GM12878 (cell line): ENCODE measurements around the gene PPM1A. TPM values are rescaled to one million over a fixed set of nuclear protein-coding genes. Genes with fewer than 3 reads are reported as not detected.

Experiments
- ATAC-seq: fragments of 200-7000 bp; cut with Tn5 transposase; 3 replicates; pipeline ENCODE4 v1.9.1; 2020; ENCODE audit warnings: mild to moderate bottlenecking, moderate library complexity
- BruUV-seq: library from RNA; stranded (reverse); fragments of 400-500 nt; replicated peaks from 2 replicates; lab custom pipeline; 2021; lab: Mats Ljungman, UMichigan
- CTCF ChIA-PET: fragments of 300-600 bp; sonication (Branson Sonifier 250); formaldehyde crosslinking; extraction: SDS; loops from one replicate; lab custom pipeline; 2021; ENCODE audit warnings: inconsistent platforms; lab: Yijun Ruan, JAX
- POLR2A ChIA-PET: fragments of 350-600 bp; formaldehyde crosslinking; extraction: SDS; loops from one replicate; lab custom pipeline; 2021; ENCODE audit warnings: inconsistent platforms; lab: Charles Lee
- RAD21 ChIA-PET: fragments of 300-600 bp; sonication (Branson Sonifier 250); formaldehyde crosslinking; loops from one replicate; lab custom pipeline; 2023; ENCODE audit warnings: antibody characterized with exemption; ENCODE audit not compliant: unreplicated experiment; lab: Charles Lee
- SMC1A ChIA-PET: fragments of 300-600 bp; sonication (Branson Sonifier 250); formaldehyde crosslinking; loops from one replicate; lab custom pipeline; 2023; ENCODE audit not compliant: unreplicated experiment, uncharacterized antibody; lab: Charles Lee
- DNase-seq: peaks from one replicate; pipeline ENCODE4 v3.0.0-alpha.2; 2011; ENCODE audit warnings: low read depth, low spot score
- FAIRE-seq: peaks from 3 replicates; lab custom pipeline; 2011; peaks lifted over from hg19 to GRCh38; lab: Jason Lieb, UNC
- H2AFZ ChIP-seq: 2 replicates; pipeline ENCODE4 v1.6.0; 2011; ENCODE audit warnings: low read depth, low read length, control low read depth; ENCODE audit not compliant: control insufficient read depth
- H3K27ac ChIP-seq: 2 replicates; pipeline ENCODE4 v1.5.1; 2011; ENCODE audit warnings: control low read depth; ENCODE audit not compliant: control insufficient read depth, insufficient read depth
- H3K27me3 ChIP-seq, 2 experiments: replicated peaks in 1 of 2; 2 replicates each; pipeline versions ENCODE4 v1.6.0 to v1.6.1; 2011; ENCODE audit warnings: low read length in 1 of 2; ENCODE audit not compliant: control insufficient read depth in 2 of 2, insufficient read depth in 2 of 2
- H3K36me3 ChIP-seq, 2 experiments: 2 replicates each; pipeline ENCODE4 v1.5.1; 2011; ENCODE audit warnings: low read length in 1 of 2; ENCODE audit not compliant: control insufficient read depth in 2 of 2, insufficient read depth in 2 of 2
- H3K4me1 ChIP-seq: 2 replicates; pipeline ENCODE4 v1.6.1; 2011; ENCODE audit warnings: mild to moderate bottlenecking, low read length, moderate library complexity, mixed read lengths; ENCODE audit not compliant: control insufficient read depth, insufficient read depth
- H3K4me2 ChIP-seq: 2 replicates; pipeline ENCODE4 v1.6.0; 2011; ENCODE audit warnings: control low read depth; ENCODE audit not compliant: control insufficient read depth, insufficient read depth
- H3K4me3 ChIP-seq: fragments of 200-600 bp; sonication (generic); 2 replicates; pipeline ENCODE4 v1.5.1; 2016
- H3K79me2 ChIP-seq: 2 replicates; pipeline ENCODE4 v1.6.0; 2011; ENCODE audit warnings: low read length; ENCODE audit not compliant: control insufficient read depth, insufficient read depth
- H3K9ac ChIP-seq: 2 replicates; pipeline ENCODE4 v1.8.0; 2011; ENCODE audit warnings: low read length, control low read depth, mixed read lengths; ENCODE audit not compliant: control insufficient read depth, insufficient read depth
- H3K9me3 ChIP-seq: replicated peaks from 3 replicates; pipeline ENCODE4 v1.5.1; 2011; ENCODE audit warnings: mild to moderate bottlenecking, low read length; ENCODE audit not compliant: control insufficient read depth, insufficient read depth
- H4K20me1 ChIP-seq: 2 replicates; pipeline ENCODE4 v1.6.0; 2011; ENCODE audit not compliant: control insufficient read depth, insufficient read depth
- BRCA1 ChIP-seq: IDR thresholded peaks from 2 replicates; pipeline ENCODE4 v1.6.1; 2011; ENCODE audit warnings: low read depth, low read length, improper control_type of control experiment
- CREM ChIP-seq: IDR thresholded peaks from 2 replicates; pipeline ENCODE4 v1.6.1; 2014; ENCODE audit warnings: antibody characterized with exemption, low read depth
- GATAD2B ChIP-seq: fragments of 450-650 bp; conservative IDR thresholded peaks from 2 replicates; pipeline ENCODE4 v1.6.1; 2017; ENCODE audit warnings: low read depth, mild to moderate bottlenecking, moderate library complexity
- MEF2B ChIP-seq: fragments of 450-650 bp; IDR thresholded peaks from 2 replicates; pipeline ENCODE4 v1.6.1; 2018; ENCODE audit warnings: mild to moderate bottlenecking, moderate library complexity; ENCODE audit not compliant: partially characterized antibody, poor library complexity, severe bottlenecking
- MTA3 ChIP-seq: IDR thresholded peaks from 2 replicates; pipeline ENCODE4 v1.6.1; 2012; ENCODE audit warnings: low read length, inconsistent platforms, borderline replicate concordance
- NR2F1 ChIP-seq: fragments of 450-650 bp; conservative IDR thresholded peaks from 2 replicates; pipeline ENCODE4 v1.6.1; 2017; ENCODE audit warnings: mild to moderate bottlenecking
- NRF1 ChIP-seq: conservative IDR thresholded peaks from 2 replicates; pipeline ENCODE4 v1.6.1; 2011; ENCODE audit warnings: mild to moderate bottlenecking, low read depth, low read length, improper control_type of control experiment
- RAD21 ChIP-seq: IDR thresholded peaks from 2 replicates; pipeline ENCODE4 v1.6.1; 2011; ENCODE audit warnings: mild to moderate bottlenecking, low read depth, low read length, moderate library complexity; ENCODE audit not compliant: insufficient read depth
- RB1 ChIP-seq: fragments of 450-650 bp; formaldehyde crosslinking; IDR thresholded peaks from 2 replicates; pipeline ENCODE4 v1.6.1; 2017; ENCODE audit warnings: mild to moderate bottlenecking, borderline replicate concordance
- SMAD1 ChIP-seq: fragments of 450-650 bp; IDR thresholded peaks from 2 replicates; pipeline ENCODE4 v1.6.1; 2018; ENCODE audit warnings: mild to moderate bottlenecking, low read depth; ENCODE audit not compliant: partially characterized antibody
- WGBS: methylation state at CpG from one replicate; pipeline ENCODE4 v1.1.6; 2016; ENCODE audit warnings: low lambda C conversion rate; ENCODE audit not compliant: insufficient replicate concordance, insufficient coverage; ENCODE audit errors: missing lambda C conversion rate; 5-methylcytosine and 5-hydroxymethylcytosine counted together
- in situ Hi-C: fragments of 300-500 bp; cut with MboI; formaldehyde crosslinking; loops from 9 replicates; pipeline ENCODE4 v1.14.3; 2018; ENCODE audit warnings: mixed read lengths
- intact Hi-C: fragments of 100-400 bp; cut with micrococcal nuclease; formaldehyde crosslinking; loops from one replicate; pipeline ENCODE4 v1.14.2; 2022; ENCODE audit not compliant: unreplicated experiment
- polyA plus RNA-seq, 11 experiments: library from polyadenylated mRNA; depleted of rRNA in 4 of 11; unstranded in 6 of 11; stranded (reverse) in 5 of 11; fragments of >200 nt; fragmentation: Nextera tagmentation in 4 of 11; fragmentation: Illumina TruSeq in 1 of 11; extraction: Ambion mirVana in 4 of 11; extraction: Trizol in 1 of 11; gene quantifications; 1 replicate in 1 of 11; 2 replicates in 10 of 11; pipeline versions ENCODE4 v1.2.1 to v1.2.3, GENCODE V29; 2011 to 2016; ENCODE audit warnings: inconsistent platforms in 2 of 11, missing spikeins in 2 of 11, low read depth in 1 of 11
- total RNA-seq, 4 experiments: library from RNA; depleted of rRNA in 3 of 4; stranded (reverse); fragments of >200 nt in 3 of 4; fragmentation: Illumina TruSeq in 1 of 4; extraction: Trizol in 1 of 4; gene quantifications; 2 replicates each; pipeline versions ENCODE4 v1.2.1 to v1.2.3, GENCODE V29; 2013 to 2021
- TF ChIP-seq, protein P1 (sequence below): IDR thresholded peaks from 2 replicates; pipeline ENCODE4 v1.6.1; 2011; ENCODE audit warnings: low read depth, mild to moderate bottlenecking, low read length, moderate library complexity, borderline replicate concordance; ENCODE audit errors: extremely low read depth
- TF ChIP-seq, protein P2 (sequence below): IDR thresholded peaks from 2 replicates; pipeline ENCODE4 v1.6.1; 2012; ENCODE audit warnings: low read length, inconsistent platforms
- TF ChIP-seq, protein P3 (sequence below): fragments of 450-650 bp; formaldehyde crosslinking; IDR thresholded peaks from 2 replicates; pipeline ENCODE4 v1.5.0; 2022; ENCODE audit warnings: mild to moderate bottlenecking, missing genetic modification characterization
- TF ChIP-seq, protein P4 (sequence below): fragments of 450-650 bp; IDR thresholded peaks from 2 replicates; pipeline ENCODE4 v1.6.1; 2017; ENCODE audit warnings: mild to moderate bottlenecking, moderate library complexity
- TF ChIP-seq, protein P5 (sequence below): fragments of 450-650 bp; IDR thresholded peaks from 2 replicates; pipeline ENCODE4 v1.6.1; 2016; ENCODE audit warnings: mild to moderate bottlenecking

The PPM1A gene
- total and polyA plus RNA-seq, 10 of the 15 experiments (the other 5 are each of a cell fraction or from before 2014, with no cell fraction given), result 16.8 to 124 (median 47.0) TPM

DNA sequence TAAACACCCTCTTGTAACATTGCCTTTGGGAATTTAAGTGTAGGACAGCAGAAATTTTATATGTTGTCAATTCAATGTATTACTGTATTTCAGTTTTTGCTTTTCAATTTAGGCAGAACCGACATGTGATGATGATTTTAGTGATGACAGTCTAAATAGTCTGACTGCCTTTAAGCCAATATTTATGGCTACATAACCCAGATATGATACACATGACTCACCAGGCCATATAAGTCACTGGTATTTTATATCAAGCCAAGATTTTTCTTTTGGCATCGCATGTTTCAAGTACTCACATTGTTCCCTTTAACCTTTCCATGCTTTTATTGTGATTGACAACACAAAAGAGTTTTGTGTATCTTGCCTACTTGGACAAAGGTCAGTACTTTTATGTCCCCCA, 13.6 kb upstream of the PPM1A start:
- Histone ChIP-seq H3K27ac (no peak overlapping the region), H3K27me3 (no peaks in the 10 kb centered on the region), H3K4me2 (no peak overlapping the region), H2AFZ (no peak overlapping the region), H3K9me3 (no peaks in the 10 kb centered on the region; the same call in none of the 3 replicates), H3K4me3 (no peak overlapping the region), H3K79me2 (no peaks in the 10 kb centered on the region), H3K36me3 (no peaks in the 10 kb centered on the region), H3K4me1 (no peaks in the 10 kb centered on the region), H3K9ac (no peak overlapping the region), H4K20me1 (no peaks in the 10 kb centered on the region)
- FAIRE-seq (no peak), ATAC-seq (no peak), DNase-seq (no peak)
- CTCF ChIA-PET, result no interaction called here
- POLR2A ChIA-PET, result no interaction called here
- RAD21 ChIA-PET, result no interaction called here
- in situ Hi-C loops, result no loop called here
- intact Hi-C loops, result no loop called here
- WGBS, result 96% methylated on average over 2 of the region's 2 CpGs
- no TSS peak for BruUV-seq
- SMC1A ChIA-PET, result no interaction called here
- TF ChIP-seq RAD21 (no peak), MTA3 (no peak), MEF2B (no peak), NRF1 (no peak), RB1 (no peak), NR2F1 (no peak), GATAD2B (no peak), SMAD1 (no peak), CREM (no peak), BRCA1 (no peak)
- TF ChIP-seq, protein P1, sequence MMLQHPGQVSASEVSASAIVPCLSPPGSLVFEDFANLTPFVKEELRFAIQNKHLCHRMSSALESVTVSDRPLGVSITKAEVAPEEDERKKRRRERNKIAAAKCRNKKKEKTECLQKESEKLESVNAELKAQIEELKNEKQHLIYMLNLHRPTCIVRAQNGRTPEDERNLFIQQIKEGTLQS, result no peak
- TF ChIP-seq, protein P2, sequence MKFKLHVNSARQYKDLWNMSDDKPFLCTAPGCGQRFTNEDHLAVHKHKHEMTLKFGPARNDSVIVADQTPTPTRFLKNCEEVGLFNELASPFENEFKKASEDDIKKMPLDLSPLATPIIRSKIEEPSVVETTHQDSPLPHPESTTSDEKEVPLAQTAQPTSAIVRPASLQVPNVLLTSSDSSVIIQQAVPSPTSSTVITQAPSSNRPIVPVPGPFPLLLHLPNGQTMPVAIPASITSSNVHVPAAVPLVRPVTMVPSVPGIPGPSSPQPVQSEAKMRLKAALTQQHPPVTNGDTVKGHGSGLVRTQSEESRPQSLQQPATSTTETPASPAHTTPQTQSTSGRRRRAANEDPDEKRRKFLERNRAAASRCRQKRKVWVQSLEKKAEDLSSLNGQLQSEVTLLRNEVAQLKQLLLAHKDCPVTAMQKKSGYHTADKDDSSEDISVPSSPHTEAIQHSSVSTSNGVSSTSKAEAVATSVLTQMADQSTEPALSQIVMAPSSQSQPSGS, result no peak
- TF ChIP-seq, protein P3, sequence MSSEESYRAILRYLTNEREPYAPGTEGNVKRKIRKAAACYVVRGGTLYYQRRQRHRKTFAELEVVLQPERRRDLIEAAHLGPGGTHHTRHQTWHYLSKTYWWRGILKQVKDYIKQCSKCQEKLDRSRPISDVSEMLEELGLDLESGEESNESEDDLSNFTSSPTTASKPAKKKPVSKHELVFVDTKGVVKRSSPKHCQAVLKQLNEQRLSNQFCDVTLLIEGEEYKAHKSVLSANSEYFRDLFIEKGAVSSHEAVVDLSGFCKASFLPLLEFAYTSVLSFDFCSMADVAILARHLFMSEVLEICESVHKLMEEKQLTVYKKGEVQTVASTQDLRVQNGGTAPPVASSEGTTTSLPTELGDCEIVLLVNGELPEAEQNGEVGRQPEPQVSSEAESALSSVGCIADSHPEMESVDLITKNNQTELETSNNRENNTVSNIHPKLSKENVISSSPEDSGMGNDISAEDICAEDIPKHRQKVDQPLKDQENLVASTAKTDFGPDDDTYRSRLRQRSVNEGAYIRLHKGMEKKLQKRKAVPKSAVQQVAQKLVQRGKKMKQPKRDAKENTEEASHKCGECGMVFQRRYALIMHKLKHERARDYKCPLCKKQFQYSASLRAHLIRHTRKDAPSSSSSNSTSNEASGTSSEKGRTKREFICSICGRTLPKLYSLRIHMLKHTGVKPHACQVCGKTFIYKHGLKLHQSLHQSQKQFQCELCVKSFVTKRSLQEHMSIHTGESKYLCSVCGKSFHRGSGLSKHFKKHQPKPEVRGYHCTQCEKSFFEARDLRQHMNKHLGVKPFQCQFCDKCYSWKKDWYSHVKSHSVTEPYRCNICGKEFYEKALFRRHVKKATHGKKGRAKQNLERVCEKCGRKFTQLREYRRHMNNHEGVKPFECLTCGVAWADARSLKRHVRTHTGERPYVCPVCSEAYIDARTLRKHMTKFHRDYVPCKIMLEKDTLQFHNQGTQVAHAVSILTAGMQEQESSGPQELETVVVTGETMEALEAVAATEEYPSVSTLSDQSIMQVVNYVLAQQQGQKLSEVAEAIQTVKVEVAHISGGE (CRISPR knock-in tag), result no peak
- TF ChIP-seq, protein P4, sequence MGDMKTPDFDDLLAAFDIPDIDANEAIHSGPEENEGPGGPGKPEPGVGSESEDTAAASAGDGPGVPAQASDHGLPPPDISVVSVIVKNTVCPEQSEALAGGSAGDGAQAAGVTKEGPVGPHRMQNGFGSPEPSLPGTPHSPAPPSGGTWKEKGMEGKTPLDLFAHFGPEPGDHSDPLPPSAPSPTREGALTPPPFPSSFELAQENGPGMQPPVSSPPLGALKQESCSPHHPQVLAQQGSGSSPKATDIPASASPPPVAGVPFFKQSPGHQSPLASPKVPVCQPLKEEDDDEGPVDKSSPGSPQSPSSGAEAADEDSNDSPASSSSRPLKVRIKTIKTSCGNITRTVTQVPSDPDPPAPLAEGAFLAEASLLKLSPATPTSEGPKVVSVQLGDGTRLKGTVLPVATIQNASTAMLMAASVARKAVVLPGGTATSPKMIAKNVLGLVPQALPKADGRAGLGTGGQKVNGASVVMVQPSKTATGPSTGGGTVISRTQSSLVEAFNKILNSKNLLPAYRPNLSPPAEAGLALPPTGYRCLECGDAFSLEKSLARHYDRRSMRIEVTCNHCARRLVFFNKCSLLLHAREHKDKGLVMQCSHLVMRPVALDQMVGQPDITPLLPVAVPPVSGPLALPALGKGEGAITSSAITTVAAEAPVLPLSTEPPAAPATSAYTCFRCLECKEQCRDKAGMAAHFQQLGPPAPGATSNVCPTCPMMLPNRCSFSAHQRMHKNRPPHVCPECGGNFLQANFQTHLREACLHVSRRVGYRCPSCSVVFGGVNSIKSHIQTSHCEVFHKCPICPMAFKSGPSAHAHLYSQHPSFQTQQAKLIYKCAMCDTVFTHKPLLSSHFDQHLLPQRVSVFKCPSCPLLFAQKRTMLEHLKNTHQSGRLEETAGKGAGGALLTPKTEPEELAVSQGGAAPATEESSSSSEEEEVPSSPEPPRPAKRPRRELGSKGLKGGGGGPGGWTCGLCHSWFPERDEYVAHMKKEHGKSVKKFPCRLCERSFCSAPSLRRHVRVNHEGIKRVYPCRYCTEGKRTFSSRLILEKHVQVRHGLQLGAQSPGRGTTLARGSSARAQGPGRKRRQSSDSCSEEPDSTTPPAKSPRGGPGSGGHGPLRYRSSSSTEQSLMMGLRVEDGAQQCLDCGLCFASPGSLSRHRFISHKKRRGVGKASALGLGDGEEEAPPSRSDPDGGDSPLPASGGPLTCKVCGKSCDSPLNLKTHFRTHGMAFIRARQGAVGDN, result no peak
- TF ChIP-seq, protein P5, sequence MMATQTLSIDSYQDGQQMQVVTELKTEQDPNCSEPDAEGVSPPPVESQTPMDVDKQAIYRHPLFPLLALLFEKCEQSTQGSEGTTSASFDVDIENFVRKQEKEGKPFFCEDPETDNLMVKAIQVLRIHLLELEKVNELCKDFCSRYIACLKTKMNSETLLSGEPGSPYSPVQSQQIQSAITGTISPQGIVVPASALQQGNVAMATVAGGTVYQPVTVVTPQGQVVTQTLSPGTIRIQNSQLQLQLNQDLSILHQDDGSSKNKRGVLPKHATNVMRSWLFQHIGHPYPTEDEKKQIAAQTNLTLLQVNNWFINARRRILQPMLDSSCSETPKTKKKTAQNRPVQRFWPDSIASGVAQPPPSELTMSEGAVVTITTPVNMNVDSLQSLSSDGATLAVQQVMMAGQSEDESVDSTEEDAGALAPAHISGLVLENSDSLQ, result no peak
